PC-3 (cell line): ENCODE data around the gene LOXHD1. TPM values are rescaled to one million over a fixed set of nuclear protein-coding genes. Genes with fewer than 3 reads are reported as not detected.

ENCODE experiments used
- ATAC-seq: fragments of 200-7000 bp; cut with Tn5 transposase; 2 replicates; pipeline ENCODE4 v1.9.1; 2020; ENCODE audit warnings: mild to moderate bottlenecking, moderate library complexity
- BruUV-seq: library from RNA; stranded (reverse); fragments of 400-500 nt; replicated peaks from 2 replicates; lab custom pipeline; 2021; lab: Mats Ljungman, UMichigan
- CTCF ChIA-PET: fragments of 300-600 bp; sonication (Branson Sonifier 250); formaldehyde crosslinking; loops from one replicate; lab custom pipeline; 2022; ENCODE audit warnings: antibody characterized with exemption; lab: Charles Lee
- POLR2A ChIA-PET: fragments of 300-600 bp; sonication (Branson Sonifier 250); formaldehyde crosslinking; loops from one replicate; lab custom pipeline; 2022; ENCODE audit warnings: antibody characterized with exemption; ENCODE audit not compliant: unreplicated experiment; lab: Charles Lee
- DNase-seq: peaks from one replicate; pipeline ENCODE4 v3.0.0-alpha.2; 2015
- H2AFZ ChIP-seq: fragments of 300-600 bp; sonication (generic); 2 replicates; pipeline ENCODE4 v1.6.0; 2016; ENCODE audit warnings: antibody characterized with exemption, low read length
- H3F3A ChIP-seq: fragments of 300-600 bp; sonication (generic); one replicate; pipeline ENCODE4 v1.6.0; 2017; ENCODE audit warnings: antibody characterized with exemption, low read length, control low read depth, mild to moderate bottlenecking; ENCODE audit not compliant: unreplicated experiment
- H3K27ac ChIP-seq: fragments of 300-600 bp; sonication (generic); 2 replicates; pipeline ENCODE4 v1.5.1; 2016; ENCODE audit warnings: mild to moderate bottlenecking, low read length
- H3K27me3 ChIP-seq: fragments of 300-600 bp; sonication (generic); 2 replicates; pipeline ENCODE4 v1.6.1; 2016; ENCODE audit warnings: low read length, mixed read lengths
- H3K36me3 ChIP-seq: fragments of 300-600 bp; sonication (generic); 2 replicates; pipeline ENCODE4 v1.6.1; 2016; ENCODE audit warnings: low read depth, mixed run types, low read length, mixed read lengths
- H3K4me1 ChIP-seq: fragments of 300-600 bp; sonication (generic); 2 replicates; pipeline ENCODE4 v1.5.1; 2016; ENCODE audit warnings: low read length; ENCODE audit not compliant: insufficient read depth
- H3K4me2 ChIP-seq: fragments of 300-600 bp; sonication (generic); 2 replicates; pipeline ENCODE4 v1.6.0; 2016; ENCODE audit warnings: low read length
- H3K4me3 ChIP-seq: fragments of 300-600 bp; sonication (generic); 2 replicates; pipeline ENCODE4 v1.5.1; 2016; ENCODE audit warnings: mild to moderate bottlenecking, low read length, mixed read lengths
- H3K79me2 ChIP-seq: fragments of 300-600 bp; sonication (generic); 2 replicates; pipeline ENCODE4 v1.6.1; 2017; ENCODE audit warnings: low read length, mixed read lengths
- H3K9ac ChIP-seq: fragments of 300-600 bp; sonication (generic); 2 replicates; pipeline ENCODE4 v1.6.0; 2016; ENCODE audit warnings: mild to moderate bottlenecking, low read length
- H3K9me2 ChIP-seq: fragments of 300-600 bp; sonication (generic); replicated peaks from 2 replicates; pipeline ENCODE4 v1.6.1; 2016; ENCODE audit warnings: mixed run types, low read length, mixed read lengths
- H3K9me3 ChIP-seq: fragments of 300-600 bp; sonication (generic); 2 replicates; pipeline ENCODE4 v1.6.1; 2016; ENCODE audit warnings: low read length, mixed read lengths
- H4K20me1 ChIP-seq: fragments of 300-600 bp; sonication (generic); 2 replicates; pipeline ENCODE4 v1.6.1; 2016; ENCODE audit warnings: low read length, mixed read lengths
- CTCF ChIP-seq: fragments of 300-600 bp; sonication (generic); conservative IDR thresholded peaks from 2 replicates; pipeline ENCODE4 v1.5.1; 2017; ENCODE audit warnings: antibody characterized with exemption, low read depth, mild to moderate bottlenecking, low read length
- EZH2 ChIP-seq: fragments of 300-600 bp; sonication (generic); IDR thresholded peaks from one replicate; pipeline ENCODE4 v1.6.1; 2017; ENCODE audit warnings: antibody characterized with exemption, mild to moderate bottlenecking, low read length; ENCODE audit not compliant: unreplicated experiment
- EZH2phosphoT487 ChIP-seq: fragments of 300-600 bp; sonication (generic); IDR thresholded peaks from 2 replicates; pipeline ENCODE4 v1.6.1; 2018; ENCODE audit warnings: mild to moderate bottlenecking, antibody characterized with exemption, low read length, borderline replicate concordance
- intact Hi-C: fragments of 100-400 bp; cut with micrococcal nuclease; formaldehyde crosslinking; loops from 2 replicates; pipeline ENCODE4 v1.9.0; 2023
- total RNA-seq: library from RNA; depleted of rRNA; stranded (reverse); fragments of >200 nt; gene quantifications from 2 replicates; pipeline ENCODE4 v1.2.3, GENCODE V29; 2014

The LOXHD1 gene
- total RNA-seq, 1 experiment from 2014 or later = not detected

DNA sequence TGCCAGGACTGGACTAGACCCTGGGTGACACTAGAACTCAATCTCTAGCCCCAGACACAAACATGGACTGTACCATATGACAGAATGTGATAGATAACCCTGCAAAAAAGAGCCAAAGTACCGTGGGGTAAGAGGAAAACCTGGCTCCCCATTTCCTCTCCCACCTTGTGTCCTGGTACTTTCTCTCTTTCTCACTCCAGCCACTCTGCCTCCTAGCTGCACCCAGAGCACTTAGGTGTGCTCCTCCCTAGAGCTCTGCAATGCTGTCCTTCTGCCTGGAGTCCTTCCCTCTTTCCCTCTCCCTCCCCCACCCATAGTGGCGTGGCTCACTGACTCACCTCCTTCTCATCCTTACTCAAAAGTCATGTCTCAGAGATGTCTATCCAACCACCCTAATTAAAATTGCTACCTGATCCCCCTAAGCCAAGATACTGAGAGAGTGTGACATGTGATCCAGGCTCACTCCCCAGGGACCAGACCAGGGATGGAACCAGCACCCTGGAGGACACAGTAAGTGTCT, 171.3 kb downstream of the LOXHD1 start:
- Histone ChIP-seq H3F3A (no peaks in the 10 kb centered on the region), H3K9me3 (no peaks in the 10 kb centered on the region), H3K4me2 (no peak overlapping the region), H3K9ac (no peak overlapping the region), H2AFZ (no peak overlapping the region), H3K79me2 (no peaks in the 10 kb centered on the region), H3K4me3 (no peak overlapping the region), H3K9me2 (no peaks in the 10 kb centered on the region), H3K27me3 (no peaks in the 10 kb centered on the region), H3K27ac (no peak overlapping the region), H3K36me3 (no peaks in the 10 kb centered on the region), H3K4me1 (peaks cover 10% of the 10 kb centered on the region; the same call in 1 of the 2 replicates), H4K20me1 (no peaks in the 10 kb centered on the region)
- BruUV-seq = no TSS peak
- ATAC-seq = peak; percentile 88
- DNase-seq = peak; percentile 73
- CTCF ChIA-PET = no interaction called here
- POLR2A ChIA-PET = no interaction called here
- intact Hi-C loops = no loop called here
- TF ChIP-seq EZH2phosphoT487 = no peak
- no peak for TF ChIP-seq CTCF
- no peak for TF ChIP-seq EZH2

- H3K4me3 ChIP-seq = no peak overlapping the region
- BruUV-seq = no TSS peak
- CTCF ChIA-PET = no interaction called here
- TF ChIP-seq EZH2 (no peak), CTCF (no peak)
- peaks cover 10% of the 10 kb centered on the region; the same call in 1 of the 2 replicates for H3K4me1 ChIP-seq
- H3K27ac ChIP-seq = no peak overlapping the region
- H3F3A ChIP-seq = no peaks in the 10 kb centered on the region
- H3K9ac ChIP-seq = no peak overlapping the region
- intact Hi-C loops = no loop called here
- H3K4me2 ChIP-seq = no peak overlapping the region
- DNase-seq (no peak), ATAC-seq (no peak)
- H4K20me1 ChIP-seq = no peaks in the 10 kb centered on the region
- POLR2A ChIA-PET = no interaction called here
- no peaks in the 10 kb centered on the region for H3K9me2 ChIP-seq
- no peaks in the 10 kb centered on the region for H3K27me3 ChIP-seq
- no peak overlapping the region for H2AFZ ChIP-seq
- H3K36me3 ChIP-seq = no peaks in the 10 kb centered on the region
- no peaks in the 10 kb centered on the region for H3K9me3 ChIP-seq
- no peaks in the 10 kb centered on the region for H3K79me2 ChIP-seq
These were observed 172.0 kb downstream of the LOXHD1 start for GRCh38 chr18:46484971-46485370.

DNA sequence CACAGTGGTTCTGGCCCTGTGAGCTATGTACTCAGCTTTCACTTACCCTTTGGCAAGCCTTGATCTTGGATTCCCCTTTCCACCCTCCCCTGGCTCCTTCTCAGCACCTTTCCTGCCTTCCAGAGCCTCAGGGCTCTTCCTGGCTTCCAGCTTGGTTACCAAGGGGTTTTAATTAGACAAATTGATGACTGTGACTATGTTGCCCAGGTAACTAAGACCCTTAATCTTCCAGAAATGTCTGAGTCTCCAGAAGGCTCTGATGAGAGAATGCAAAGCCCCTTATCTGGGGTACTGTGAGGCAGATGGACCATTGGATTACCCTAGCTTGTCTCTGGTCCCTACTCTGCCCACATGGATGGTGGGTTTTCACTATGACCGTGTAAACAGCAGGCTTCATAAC, 174.2 kb downstream of the LOXHD1 start:
- Histone ChIP-seq H3K9me2 (no peaks in the 10 kb centered on the region), H3K4me3 (no peak overlapping the region), H3K79me2 (no peaks in the 10 kb centered on the region), H3K27ac (no peak overlapping the region), H3K36me3 (no peaks in the 10 kb centered on the region), H3K4me1 (peaks cover 10% of the 10 kb centered on the region; the same call in 1 of the 2 replicates), H3K4me2 (no peak overlapping the region), H3K27me3 (no peaks in the 10 kb centered on the region), H3K9ac (no peak overlapping the region), H3F3A (no peaks in the 10 kb centered on the region), H3K9me3 (no peaks in the 10 kb centered on the region), H2AFZ (no peak overlapping the region), H4K20me1 (no peaks in the 10 kb centered on the region)
- TF ChIP-seq CTCF (no peak), EZH2phosphoT487 (no peak), EZH2 (no peak)
- DNase-seq (no peak), ATAC-seq (no peak)
- no TSS peak for BruUV-seq
- POLR2A ChIA-PET = no interaction called here
- intact Hi-C loops = no loop called here
- CTCF ChIA-PET = interaction anchor here (0.9 kb wide), 1 partner anchor 14 kb away, joined by 3 read pairs; no protein-coding TSS in a partner anchor
